WERI-Rb-1 (cell line): Measurements from ENCODE around the gene PHYH.
"Not testable (repeated sequence)": the region's sequence is repeated elsewhere in the genome, so short reads cannot be mapped to it uniquely, and the experiment has no call there.

Source experiments
- DNase-seq: peaks from one replicate; pipeline ENCODE4 v3.0.0-alpha.2; 2020
- H3K27ac ChIP-seq: fragments of 250-450 bp; sonication (Bioruptor Pico); 2 replicates; pipeline ENCODE4 v1.5.1; 2020; ENCODE audit warnings: mild to moderate bottlenecking, moderate library complexity
- H3K27me3 ChIP-seq: fragments of 250-450 bp; sonication (Bioruptor Pico); 2 replicates; pipeline ENCODE4 v1.5.1; 2021; ENCODE audit warnings: mild to moderate bottlenecking, low read depth, moderate library complexity; ENCODE audit not compliant: insufficient read depth, severe bottlenecking
- H3K36me3 ChIP-seq: fragments of 250-450 bp; sonication (Bioruptor Pico); 2 replicates; pipeline ENCODE4 v1.5.1; 2020; ENCODE audit warnings: mild to moderate bottlenecking, moderate library complexity
- H3K4me3 ChIP-seq: 2 replicates; pipeline ENCODE4 v1.5.1; 2011; ENCODE audit warnings: low read depth, mild to moderate bottlenecking, control low read depth, low read length
- H3K9me3 ChIP-seq: fragments of 250-450 bp; sonication (Bioruptor Pico); 2 replicates; pipeline ENCODE4 v1.5.1; 2021; ENCODE audit warnings: mild to moderate bottlenecking, moderate library complexity; ENCODE audit not compliant: severe bottlenecking
- TF ChIP-seq, protein P1 (sequence below): IDR thresholded peaks from 2 replicates; pipeline ENCODE4 v1.5.1; 2011; ENCODE audit warnings: low read depth, mild to moderate bottlenecking, control low read depth, inconsistent platforms, low read length

PHYH gene

DNA sequence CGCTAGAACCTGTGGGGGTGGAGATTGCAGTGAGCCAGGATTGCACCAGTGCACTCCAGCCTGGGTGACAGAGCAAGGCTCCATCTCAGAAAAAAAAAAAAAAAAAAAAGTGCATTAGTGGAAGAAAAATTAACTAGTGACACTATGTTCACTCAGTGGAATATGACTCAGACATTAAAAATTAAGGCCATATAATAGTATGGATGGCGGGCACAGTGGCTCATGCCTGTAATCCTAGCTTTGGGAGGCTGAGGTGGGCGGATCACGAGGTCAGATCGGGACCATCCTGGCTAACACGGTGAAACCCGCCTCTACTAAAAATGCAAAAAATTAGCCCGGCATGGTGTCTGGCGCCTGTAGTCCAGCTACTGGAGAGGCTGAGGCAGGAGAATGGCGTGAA lies 3.4 kb downstream of the PHYH start:
- Histone ChIP-seq H3K4me3 (no peak overlapping the region), H3K9me3 (no peaks in the 10 kb centered on the region), H3K27ac (no peak overlapping the region), H3K27me3 (no peaks in the 10 kb centered on the region), H3K36me3 (no peaks in the 10 kb centered on the region)
- DNase-seq = no peak
- TF ChIP-seq, protein P1, sequence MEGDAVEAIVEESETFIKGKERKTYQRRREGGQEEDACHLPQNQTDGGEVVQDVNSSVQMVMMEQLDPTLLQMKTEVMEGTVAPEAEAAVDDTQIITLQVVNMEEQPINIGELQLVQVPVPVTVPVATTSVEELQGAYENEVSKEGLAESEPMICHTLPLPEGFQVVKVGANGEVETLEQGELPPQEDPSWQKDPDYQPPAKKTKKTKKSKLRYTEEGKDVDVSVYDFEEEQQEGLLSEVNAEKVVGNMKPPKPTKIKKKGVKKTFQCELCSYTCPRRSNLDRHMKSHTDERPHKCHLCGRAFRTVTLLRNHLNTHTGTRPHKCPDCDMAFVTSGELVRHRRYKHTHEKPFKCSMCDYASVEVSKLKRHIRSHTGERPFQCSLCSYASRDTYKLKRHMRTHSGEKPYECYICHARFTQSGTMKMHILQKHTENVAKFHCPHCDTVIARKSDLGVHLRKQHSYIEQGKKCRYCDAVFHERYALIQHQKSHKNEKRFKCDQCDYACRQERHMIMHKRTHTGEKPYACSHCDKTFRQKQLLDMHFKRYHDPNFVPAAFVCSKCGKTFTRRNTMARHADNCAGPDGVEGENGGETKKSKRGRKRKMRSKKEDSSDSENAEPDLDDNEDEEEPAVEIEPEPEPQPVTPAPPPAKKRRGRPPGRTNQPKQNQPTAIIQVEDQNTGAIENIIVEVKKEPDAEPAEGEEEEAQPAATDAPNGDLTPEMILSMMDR = no peak

DNA sequence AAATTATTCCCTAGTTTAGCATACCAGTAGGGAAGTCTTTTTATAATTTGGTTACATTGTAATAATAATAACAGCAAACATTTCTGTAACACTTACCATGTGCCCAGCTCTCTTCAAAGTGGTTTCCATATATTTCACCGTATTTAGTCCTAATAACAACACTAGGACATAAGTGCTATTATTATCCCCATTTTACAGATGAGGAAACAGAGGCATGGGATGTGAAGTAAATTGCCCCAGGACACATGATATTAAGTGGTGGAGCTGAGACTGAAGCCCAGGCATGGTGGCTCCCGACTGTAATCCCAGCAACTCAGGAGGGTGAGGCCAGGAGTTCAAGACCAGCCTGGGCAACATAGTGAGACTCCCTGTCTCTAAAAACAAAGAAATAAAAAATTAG lies 5.1 kb downstream of the PHYH start:
- TF ChIP-seq, protein P1 = no peak

DNA sequence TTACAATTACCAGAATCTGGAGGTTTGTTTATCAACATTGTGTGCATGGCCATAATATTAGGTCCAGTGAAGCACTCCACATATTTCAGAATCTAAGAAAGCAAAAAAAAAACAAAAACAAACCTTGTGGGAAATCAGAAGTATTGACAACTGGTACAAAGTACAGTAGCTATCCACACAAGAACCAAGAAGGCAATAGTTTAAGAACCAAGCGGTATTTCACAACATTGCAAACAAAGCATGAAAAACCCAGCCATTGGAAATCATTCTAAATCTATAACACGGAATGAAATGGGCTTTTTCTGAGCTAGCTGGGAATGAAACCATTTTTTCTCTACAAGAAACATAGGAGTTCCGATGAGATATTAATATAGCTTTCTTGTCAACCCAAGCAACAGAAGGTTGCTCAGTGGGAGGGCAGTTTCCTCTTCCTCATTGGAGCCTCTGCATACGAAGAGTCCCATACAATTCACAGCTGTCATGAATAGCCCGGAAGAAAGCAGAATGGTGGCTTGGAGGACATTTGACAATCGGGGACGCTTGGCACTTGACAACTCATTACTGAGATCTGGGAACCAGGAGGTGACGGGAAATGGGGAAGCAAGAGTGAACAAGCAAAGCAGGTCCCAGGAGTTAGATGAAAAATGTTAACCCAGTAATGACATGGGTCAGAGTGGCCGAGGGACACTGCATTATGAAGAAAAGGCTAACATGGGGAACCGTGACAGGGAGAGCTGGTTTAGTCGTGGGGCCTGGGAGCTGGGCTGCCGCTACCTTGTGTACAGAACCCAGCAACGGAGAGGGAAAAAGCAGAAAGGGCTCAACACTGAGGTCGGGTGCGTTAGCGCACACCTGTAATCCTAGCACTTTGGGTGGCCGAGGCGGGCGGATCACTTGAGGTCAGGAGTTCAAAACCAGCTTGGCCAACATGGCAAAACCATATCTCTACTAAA lies 7.8 kb downstream of the PHYH start:
- no peaks in the 10 kb centered on the region for H3K36me3 ChIP-seq
- H3K27ac ChIP-seq = no peak overlapping the region
- no peak for DNase-seq
- no peaks in the 10 kb centered on the region for H3K27me3 ChIP-seq
- H3K4me3 ChIP-seq = no peak overlapping the region
- no peaks in the 10 kb centered on the region for H3K9me3 ChIP-seq
- TF ChIP-seq, protein P1 = no peak

More for the DNA sequence above, 5.1 kb downstream of the PHYH start:
- Histone ChIP-seq H3K27me3 (no peaks in the 10 kb centered on the region), H3K36me3 (no peaks in the 10 kb centered on the region), H3K27ac (no peak overlapping the region), H3K9me3 (no peaks in the 10 kb centered on the region), H3K4me3 (no peak overlapping the region)
- DNase-seq = no peak

DNA sequence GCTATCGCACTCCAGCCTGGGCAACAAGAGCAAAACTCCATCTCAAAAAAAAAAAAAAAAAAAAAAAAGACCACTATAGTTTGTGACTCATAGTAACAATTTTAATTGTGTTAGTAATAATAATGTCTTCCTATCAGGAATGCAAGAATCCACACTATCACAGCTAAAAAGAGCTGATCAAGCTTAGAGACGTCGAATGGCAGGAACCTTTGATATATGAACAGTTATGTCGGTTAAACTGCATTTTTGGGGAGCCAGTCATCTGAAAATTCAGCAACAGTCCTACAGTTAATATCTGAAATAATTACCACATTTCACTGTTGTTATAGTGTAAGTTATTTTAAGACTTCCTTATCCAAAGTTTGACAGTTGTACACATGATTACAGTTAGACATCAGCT lies 8.8 kb downstream of the PHYH start:
- DNase-seq = no peak

DNA sequence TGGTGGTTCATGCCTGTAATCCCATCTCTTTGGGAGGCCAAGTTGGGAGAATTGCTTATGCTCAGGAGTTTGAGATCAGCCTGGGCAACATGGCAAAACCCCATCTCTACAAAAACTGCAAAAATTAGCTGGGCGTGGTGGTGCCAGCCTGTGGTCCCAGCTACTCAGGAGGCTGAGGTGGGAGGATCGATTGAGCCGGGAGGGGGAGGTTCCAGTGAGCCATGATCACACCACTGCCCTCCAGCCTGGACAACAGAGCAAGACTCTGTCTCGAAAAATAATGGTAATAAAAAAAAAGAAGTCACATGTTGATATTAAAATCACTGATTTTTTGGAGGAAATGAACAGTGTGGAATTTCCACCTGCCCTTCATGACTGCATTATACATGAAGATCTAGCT lies 15.8 kb downstream of the PHYH start:
- TF ChIP-seq, protein P1 = no peak

More for the DNA sequence above, 8.8 kb downstream of the PHYH start:
- no peak overlapping the region for H3K27ac ChIP-seq
- no peaks in the 10 kb centered on the region for H3K9me3 ChIP-seq
- H3K27me3 ChIP-seq = no peaks in the 10 kb centered on the region
- H3K36me3 ChIP-seq = no peaks in the 10 kb centered on the region
- TF ChIP-seq, protein P1 = no peak
- H3K4me3 ChIP-seq = no peak overlapping the region

DNA sequence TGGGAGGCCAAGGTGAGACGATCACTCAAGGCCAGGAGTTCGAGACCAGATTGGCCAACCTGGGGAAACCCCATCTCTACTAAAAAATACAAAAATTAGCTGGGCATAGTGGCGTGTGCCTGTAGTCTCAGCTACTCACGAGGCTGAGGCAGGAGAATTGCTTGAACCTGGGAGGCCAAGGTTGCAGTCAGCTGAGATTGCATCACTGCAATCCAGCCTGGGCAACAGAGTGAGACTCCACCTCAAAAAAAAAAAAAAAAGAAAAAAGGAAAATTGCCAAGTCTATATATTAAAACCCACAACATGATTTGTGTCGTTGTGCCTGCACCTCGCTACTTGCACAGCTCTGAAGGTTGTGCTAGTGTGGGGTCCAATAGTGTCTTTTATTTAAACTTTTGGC lies 17.5 kb downstream of the PHYH start:
- not testable (repeated sequence) for H3K27me3 ChIP-seq, H3K36me3 ChIP-seq, DNase-seq, H3K9me3 ChIP-seq, H3K4me3 ChIP-seq, H3K27ac ChIP-seq

More for the DNA sequence above, 15.8 kb downstream of the PHYH start:
- Histone ChIP-seq H3K27me3 (no peaks in the 10 kb centered on the region), H3K36me3 (no peaks in the 10 kb centered on the region), H3K27ac (no peak overlapping the region), H3K9me3 (no peaks in the 10 kb centered on the region), H3K4me3 (no peak overlapping the region)
- no peak for DNase-seq
